Measurements from ENCODE around the gene RPL3. TPM values are rescaled to one million over a fixed set of nuclear protein-coding genes. Genes with fewer than 3 reads are reported as not detected.
"Not testable (repeated sequence)": the region's sequence is repeated elsewhere in the genome, so short reads cannot be mapped to it uniquely, and the experiment has no call there.

The RPL3 gene
- 2,271 and 3,763 TPM in 2 replicates for total RNA-seq (2014; rRNA removed; shearing (Covaris generic); ENCODE audit: low replicate concordance)

DNA sequence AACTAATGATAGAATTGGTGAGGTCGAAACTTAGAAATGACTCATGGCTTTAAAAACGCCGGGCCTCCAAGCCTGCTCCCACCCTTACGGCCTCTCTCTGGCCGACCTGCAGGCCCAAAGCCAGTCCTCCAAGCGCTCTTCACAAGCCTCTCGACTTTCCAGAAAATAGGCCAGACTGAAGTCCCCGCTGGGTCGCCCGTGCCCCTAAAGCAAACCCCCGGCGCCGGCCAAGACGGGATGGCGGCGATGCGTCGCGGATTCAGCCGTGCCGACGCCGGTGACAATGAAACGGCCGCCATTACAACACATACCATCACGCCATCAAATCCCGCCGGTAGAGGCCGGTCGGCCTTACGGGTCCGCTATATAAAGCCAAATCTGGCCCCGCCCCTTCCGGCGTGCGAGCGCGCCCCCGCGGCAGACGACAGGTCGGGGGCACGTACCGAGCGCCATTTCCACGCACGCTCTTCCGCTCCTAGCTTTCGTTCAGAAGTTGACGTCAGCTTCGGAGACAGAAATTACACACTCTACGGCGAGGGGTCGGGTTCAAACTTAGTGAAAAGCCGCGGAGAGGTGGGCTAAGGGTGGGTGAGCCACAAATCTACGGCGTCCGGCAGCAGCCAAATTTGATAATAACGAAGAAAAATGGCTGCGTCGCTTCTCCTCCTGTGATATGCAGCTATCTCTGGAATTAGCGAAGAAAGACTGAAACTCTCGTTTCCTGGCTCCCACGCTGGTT, at the start of gene RPL3:
RPL3 (minus strand) TSS at position 340 of the 739 bp plus-strand sequence; CDS start at position 314, 26 bp downstream.
- H3K36me3 ChIP-seq = peaks cover 48% of the 10 kb centered on the region
- peaks cover 4% of the 10 kb centered on the region; the same call in 1 of the 2 replicates for H3K9me3 ChIP-seq
- H3K4me3 ChIP-seq = peak within 1 kb of the TSS; percentile 91
- no peaks in the 10 kb centered on the region for H3K27me3 ChIP-seq
- DNase-seq = peak; percentile 95

DNA sequence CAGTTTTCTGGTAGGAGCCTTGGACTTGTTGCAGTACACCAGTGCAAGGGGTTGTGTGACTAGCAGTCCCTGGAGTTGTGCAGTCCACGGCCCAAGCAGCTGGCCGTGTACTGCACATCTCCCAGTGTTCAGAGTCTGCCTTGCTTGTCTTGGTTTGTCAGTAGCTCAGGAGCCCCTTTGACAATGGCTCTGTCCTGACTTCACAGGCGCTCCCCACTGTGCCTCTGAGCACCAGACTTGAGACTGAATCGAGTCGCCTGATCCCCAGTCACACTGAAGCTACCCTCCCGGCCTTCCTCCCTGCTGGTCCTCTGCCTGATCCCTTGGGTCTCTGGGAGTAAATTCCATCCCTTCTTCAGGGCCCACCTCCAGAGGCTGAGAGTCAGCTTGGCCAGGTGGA, 49.8 kb upstream of the RPL3 start:
- H3K4me3 ChIP-seq = no peak overlapping the region
- no peaks in the 10 kb centered on the region for H3K36me3 ChIP-seq
- H3K9me3 ChIP-seq = 0 out of 2 replicates have a peak, but pooled peaks cover 3% of the 10 kb centered on the region
- no peak for DNase-seq
- no peaks in the 10 kb centered on the region for H3K27me3 ChIP-seq

DNA sequence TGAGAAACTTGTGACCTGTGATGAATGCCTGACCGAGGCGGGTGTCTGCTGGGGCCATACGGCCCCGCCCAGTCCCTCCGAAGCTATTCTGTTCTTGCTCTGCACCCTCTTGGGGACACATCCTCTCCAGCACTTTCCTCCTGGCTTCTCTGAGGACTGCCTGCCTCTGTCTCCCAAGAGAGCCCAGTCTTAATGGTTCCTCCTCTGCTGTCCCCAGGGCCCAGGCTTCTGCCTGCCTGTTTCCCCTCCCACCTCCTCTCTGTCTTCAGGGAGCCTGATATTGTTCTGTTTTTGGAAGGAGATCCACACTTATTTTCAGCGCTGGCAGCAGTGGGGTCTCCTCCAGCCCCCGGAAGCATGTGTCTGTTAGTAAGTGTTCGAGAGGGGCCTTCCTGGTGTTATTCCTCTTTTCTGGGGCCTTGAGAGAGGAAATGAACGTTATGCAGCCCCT, 49.1 kb upstream of the RPL3 start:
- Histone ChIP-seq H3K36me3 (no peaks in the 10 kb centered on the region), H3K4me3 (no peak overlapping the region), H3K9me3 (0 out of 2 replicates have a peak, but pooled peaks cover 3% of the 10 kb centered on the region), H3K27me3 (no peaks in the 10 kb centered on the region)
- no peak for DNase-seq

DNA sequence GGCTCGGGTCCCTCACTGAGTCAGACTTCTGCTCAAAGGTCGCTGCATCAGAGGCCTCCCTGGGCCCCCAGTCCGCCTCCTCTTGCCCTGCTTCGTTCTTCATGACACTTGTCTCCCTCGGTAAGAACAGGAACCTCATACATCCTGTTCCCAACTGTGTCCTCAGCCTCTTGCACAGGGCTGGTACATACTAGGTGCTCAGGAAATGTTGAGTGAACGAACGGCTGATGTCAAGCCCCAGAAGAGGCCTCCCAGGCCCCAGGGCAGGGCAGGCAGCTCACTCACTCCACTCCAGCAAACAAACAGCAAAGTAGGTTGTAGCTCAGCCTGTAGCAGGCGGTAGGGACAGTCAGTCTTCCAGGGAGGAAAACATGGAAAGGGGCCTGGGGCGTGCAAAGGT, 47.6 kb upstream of the RPL3 start:
- no peaks in the 10 kb centered on the region for H3K27me3 ChIP-seq
- H3K9me3 ChIP-seq = 0 out of 2 replicates have a peak, but pooled peaks cover 3% of the 10 kb centered on the region
- no peaks in the 10 kb centered on the region for H3K36me3 ChIP-seq
- no peak overlapping the region for H3K4me3 ChIP-seq
- no peak for DNase-seq

DNA sequence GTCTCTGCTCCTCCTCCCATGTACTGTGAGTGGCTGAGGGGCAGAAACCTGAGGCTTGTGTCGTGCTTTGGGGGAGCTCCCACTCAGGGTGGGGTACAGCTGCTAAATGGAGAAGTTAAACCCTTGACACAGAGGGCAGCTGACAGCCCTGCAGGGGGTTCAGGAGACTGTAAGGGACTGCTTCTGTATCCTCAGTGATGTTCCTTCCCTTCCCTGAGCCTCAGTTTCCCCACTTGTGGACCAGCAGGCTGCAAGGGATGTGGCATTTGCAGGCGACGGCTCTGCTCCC, 46.0 kb upstream of the RPL3 start:
- no peaks in the 10 kb centered on the region for H3K9me3 ChIP-seq
- no peak for DNase-seq
- no peak overlapping the region for H3K4me3 ChIP-seq
- H3K36me3 ChIP-seq = no peaks in the 10 kb centered on the region
- no peaks in the 10 kb centered on the region for H3K27me3 ChIP-seq

DNA sequence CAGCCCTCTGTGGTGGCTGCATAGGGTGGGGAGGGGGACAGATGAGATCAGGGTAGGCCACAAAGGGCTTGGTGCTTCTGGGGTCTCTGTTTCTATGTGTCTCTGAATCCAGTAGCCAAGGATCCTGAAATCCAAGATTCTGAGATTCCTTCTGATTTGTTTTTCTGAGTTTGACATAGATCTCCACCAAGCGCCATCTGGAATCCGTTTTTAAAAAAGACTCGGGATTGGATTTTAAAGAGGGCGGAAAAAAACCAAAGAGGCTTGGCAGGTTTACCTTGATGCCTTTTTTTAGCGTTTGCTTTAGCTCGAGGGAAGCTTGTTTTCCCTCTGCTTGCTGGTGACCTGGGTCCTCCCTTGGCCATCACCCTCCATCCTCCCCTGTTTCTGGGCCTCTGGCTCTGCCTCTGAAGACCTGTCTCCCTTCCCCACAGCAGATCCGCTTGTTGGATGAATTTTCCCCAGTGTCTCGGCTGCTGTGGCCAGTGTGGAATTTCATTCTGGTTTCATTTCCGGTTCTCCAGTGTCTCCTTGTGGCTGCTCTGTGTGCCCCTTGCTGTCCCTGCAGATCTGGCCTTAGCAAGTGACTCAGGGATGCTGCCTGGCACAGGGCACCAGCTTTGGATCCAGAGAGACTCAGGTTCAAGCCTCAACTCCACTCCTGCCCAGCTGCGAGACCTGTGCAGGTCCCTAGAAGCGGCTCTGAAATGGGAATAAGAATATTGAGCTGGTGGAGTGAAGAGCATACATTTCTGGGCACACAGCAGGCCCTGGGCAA, 45.5 kb upstream of the RPL3 start:
- DNase-seq = no peak
- H3K27me3 ChIP-seq = no peaks in the 10 kb centered on the region
- no peaks in the 10 kb centered on the region for H3K36me3 ChIP-seq
- H3K4me3 ChIP-seq = no peak overlapping the region
- H3K9me3 ChIP-seq = no peaks in the 10 kb centered on the region

DNA sequence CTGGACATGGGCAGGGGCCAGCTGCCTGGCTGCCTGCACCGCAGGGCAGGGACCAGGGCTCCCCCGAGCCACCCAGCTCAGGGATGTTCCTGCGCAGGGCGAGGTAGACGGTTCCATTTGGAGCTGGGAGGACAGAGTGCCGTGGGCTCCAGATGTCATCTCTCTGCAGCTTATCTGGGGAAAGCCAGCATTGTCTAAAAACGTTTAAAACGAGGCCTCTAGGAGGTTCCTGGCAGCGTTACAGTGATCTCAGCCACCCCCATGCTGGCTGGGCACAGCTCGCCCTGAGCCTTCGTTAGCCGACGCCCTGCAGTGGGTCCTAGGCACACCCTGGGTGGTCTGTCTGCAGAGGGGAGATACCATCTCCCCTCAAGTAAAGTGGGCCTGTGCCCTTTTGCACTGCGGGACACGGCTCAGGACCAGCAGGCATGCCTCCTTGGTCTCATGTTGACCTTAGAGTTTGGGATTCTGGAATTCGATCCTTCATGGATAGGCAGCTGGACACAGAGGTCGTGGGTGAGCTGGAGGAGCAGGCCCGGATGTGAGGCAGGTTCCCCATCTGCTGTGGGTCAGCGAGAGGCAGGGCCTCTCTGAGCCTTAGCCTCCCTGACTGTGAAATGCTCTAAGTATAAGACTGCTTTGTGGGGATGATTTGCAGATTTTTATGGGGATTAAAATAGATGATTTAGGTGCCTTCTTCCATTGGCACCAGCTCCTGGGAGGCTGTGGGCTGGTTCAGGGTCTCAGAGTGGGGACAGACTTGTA, 44.5 kb upstream of the RPL3 start:
- no peak overlapping the region for H3K4me3 ChIP-seq
- H3K36me3 ChIP-seq = no peaks in the 10 kb centered on the region
- no peak for DNase-seq
- no peaks in the 10 kb centered on the region for H3K9me3 ChIP-seq
- H3K27me3 ChIP-seq = no peaks in the 10 kb centered on the region

DNA sequence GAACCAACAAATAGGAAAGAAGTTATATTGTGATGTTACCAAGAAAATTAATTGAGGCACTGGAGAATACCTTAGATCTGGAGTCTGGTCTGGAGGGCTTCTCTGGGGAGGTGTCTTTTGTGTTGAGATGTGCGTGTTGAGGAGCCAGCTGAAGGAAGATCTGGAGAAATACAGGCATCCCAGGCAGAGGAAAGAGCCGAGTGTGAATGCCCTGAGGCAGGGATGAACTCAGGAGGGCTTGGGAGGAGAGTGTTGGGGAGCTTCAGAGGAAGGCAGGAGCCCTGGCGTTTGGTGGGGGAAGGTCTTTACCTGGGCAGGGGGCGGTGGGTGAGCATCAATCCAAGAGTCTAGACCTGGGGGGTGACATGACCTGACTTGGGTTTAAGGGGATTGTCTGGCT, 43.5 kb upstream of the RPL3 start:
- Histone ChIP-seq H3K27me3 (no peaks in the 10 kb centered on the region), H3K4me3 (no peak overlapping the region), H3K36me3 (no peaks in the 10 kb centered on the region), H3K9me3 (no peaks in the 10 kb centered on the region)
- no peak for DNase-seq

DNA sequence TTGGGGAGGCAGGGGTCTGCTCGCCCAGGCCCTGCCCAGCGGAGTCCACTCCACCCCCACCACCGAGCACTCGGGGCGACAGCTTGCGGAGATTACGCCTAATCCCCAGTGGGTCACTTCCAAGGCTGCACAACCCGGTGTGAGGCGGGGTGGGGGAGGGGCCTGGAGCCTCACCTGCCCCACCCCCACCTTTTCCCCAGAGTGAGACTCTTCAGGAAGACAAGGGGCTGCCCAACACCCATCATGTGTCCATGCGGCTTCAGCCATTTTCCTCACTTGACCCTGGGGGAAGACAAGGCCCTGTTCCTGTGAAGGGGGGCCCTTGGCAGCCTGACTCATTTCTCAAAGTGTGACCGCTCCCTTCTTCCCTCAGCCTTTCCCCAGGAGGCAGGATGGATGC, 42.8 kb upstream of the RPL3 start:
- H3K9me3 ChIP-seq = no peaks in the 10 kb centered on the region
- no peaks in the 10 kb centered on the region for H3K27me3 ChIP-seq
- no peak overlapping the region for H3K4me3 ChIP-seq
- H3K36me3 ChIP-seq = no peaks in the 10 kb centered on the region
- DNase-seq = no peak

DNA sequence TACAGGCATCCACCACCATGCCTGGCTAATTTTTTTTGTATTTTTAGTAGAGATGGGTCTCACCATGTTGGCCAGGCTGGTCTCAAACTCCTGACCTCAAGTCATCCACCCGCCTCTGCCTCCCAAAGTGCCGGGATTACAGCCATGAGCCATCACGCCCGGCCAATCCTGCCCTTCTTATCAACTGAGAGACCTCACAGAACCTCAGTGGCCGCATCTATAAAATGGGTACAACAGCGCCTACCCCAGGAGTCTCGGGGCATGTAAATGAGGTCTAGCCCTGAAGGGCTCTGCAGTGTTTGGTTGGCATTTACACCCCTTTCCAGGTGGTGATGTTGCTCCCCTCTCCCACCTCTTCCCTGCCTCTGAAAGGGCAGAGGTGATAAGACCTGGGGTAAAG, 42.1 kb upstream of the RPL3 start:
- no peaks in the 10 kb centered on the region for H3K9me3 ChIP-seq
- no peak overlapping the region for H3K4me3 ChIP-seq
- H3K36me3 ChIP-seq = no peaks in the 10 kb centered on the region
- DNase-seq = no peak
- no peaks in the 10 kb centered on the region for H3K27me3 ChIP-seq

DNA sequence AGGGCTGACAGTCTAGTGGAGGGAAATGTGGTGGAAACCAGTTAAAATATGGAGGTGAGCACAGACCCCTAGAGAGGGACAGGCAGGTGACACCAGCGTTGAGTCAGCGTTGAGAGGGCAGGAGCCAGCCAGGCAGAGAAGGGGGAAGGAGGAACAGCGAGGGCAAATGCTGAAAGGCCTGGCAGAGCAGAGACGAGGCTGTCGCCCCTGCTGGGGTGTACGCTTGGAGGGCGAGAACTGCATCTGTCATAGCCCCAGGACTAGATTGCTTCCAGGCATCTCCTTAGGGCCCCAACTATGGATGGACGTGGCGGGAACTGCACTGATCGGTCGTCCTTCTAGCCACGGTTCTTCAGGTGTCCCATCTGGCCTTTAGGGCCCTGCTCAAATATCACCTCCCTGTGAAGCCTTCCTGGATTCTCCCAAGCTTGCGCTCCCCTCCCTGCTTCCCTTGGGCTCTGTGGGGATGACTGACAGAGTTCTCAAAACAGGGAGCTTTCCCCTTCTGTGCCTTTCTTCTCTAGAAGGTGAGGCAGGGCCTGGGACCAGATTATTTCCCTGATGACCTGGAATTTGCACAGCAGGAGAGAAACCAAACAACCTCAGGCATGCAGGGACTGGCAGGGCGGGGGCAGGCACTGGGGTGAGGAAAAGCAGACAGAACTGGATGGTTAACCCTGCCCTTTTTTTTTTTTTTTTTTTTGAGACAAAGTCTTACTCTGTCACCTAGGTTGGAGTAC, 41.4 kb upstream of the RPL3 start:
- no peak for DNase-seq
- H3K36me3 ChIP-seq = no peaks in the 10 kb centered on the region
- H3K4me3 ChIP-seq = no peak overlapping the region
- H3K27me3 ChIP-seq = no peaks in the 10 kb centered on the region
- no peaks in the 10 kb centered on the region for H3K9me3 ChIP-seq

DNA sequence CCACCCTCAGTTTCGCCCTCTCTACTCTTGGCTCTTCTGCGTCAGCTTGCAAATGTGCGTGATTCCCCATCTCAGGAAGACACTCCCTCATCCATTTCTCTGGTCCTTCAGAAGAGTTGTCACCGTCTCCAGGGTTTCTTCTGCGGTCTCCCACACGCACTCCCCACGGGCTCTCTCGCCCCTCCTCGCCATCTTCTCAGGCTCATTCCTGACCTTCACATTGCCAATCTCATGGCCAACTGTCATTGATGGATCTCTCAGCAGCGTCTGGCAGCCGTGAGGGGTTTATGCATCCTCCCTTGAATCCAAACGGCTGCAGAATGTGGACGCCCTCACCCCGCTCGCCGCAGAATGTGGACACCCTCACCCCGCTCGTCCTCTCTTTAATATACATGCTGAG, 40.8 kb upstream of the RPL3 start:
- no peak for DNase-seq

DNA sequence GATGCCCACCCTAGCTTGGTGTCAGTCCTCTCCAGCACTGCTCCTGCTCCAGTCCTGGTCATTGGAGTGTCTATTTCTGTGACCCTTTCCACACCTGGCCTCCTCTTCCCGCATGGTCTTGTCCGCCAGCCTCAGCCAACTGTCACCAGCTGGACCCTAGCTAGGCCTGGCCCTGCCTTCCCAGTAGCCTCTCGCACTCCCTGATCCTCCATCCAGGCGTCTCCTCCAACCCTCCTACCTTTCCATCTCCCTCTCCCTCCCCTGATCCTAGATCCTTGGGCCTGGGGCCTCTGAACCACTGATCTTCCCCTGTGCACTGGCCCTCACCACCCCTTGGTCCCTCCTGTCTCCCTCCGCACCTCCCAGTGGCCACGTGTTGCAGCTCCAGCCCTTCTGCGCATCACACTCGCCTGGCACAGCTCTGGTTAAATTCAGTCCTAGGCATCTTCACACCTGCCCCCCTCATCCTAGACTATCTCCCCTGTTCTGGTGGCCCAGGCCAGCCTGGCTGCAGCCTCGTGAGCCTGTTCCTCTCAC, 40.3 kb upstream of the RPL3 start:
- DNase-seq = no peak
- no peaks in the 10 kb centered on the region for H3K36me3 ChIP-seq
- no peaks in the 10 kb centered on the region for H3K27me3 ChIP-seq
- no peak overlapping the region for H3K4me3 ChIP-seq
- H3K9me3 ChIP-seq = no peaks in the 10 kb centered on the region

More for the DNA sequence above, 40.8 kb upstream of the RPL3 start:
- Histone ChIP-seq H3K4me3 (no peak overlapping the region), H3K9me3 (no peaks in the 10 kb centered on the region), H3K36me3 (no peaks in the 10 kb centered on the region), H3K27me3 (no peaks in the 10 kb centered on the region)

DNA sequence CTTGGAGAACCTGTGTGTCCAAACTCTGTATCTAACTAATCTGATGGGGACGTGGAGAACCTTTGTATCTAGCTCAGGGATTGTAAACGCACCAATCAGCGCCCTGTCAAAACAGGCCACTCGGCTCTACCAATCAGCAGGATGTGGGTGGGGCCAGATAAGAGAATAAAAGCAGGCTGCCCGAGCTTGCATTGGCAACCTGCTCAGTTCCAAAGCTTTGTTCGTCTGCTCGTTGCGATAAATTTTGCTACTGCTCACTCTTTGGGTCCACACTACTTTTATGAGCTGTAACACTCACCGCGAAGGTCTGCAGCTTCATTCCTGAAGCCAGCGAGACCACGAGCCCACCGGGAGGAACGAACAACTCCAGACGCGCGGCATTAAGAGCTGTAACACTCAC, 38.8 kb upstream of the RPL3 start:
- not testable (repeated sequence) for H3K36me3 ChIP-seq, H3K4me3 ChIP-seq, H3K27me3 ChIP-seq, H3K9me3 ChIP-seq, DNase-seq

DNA sequence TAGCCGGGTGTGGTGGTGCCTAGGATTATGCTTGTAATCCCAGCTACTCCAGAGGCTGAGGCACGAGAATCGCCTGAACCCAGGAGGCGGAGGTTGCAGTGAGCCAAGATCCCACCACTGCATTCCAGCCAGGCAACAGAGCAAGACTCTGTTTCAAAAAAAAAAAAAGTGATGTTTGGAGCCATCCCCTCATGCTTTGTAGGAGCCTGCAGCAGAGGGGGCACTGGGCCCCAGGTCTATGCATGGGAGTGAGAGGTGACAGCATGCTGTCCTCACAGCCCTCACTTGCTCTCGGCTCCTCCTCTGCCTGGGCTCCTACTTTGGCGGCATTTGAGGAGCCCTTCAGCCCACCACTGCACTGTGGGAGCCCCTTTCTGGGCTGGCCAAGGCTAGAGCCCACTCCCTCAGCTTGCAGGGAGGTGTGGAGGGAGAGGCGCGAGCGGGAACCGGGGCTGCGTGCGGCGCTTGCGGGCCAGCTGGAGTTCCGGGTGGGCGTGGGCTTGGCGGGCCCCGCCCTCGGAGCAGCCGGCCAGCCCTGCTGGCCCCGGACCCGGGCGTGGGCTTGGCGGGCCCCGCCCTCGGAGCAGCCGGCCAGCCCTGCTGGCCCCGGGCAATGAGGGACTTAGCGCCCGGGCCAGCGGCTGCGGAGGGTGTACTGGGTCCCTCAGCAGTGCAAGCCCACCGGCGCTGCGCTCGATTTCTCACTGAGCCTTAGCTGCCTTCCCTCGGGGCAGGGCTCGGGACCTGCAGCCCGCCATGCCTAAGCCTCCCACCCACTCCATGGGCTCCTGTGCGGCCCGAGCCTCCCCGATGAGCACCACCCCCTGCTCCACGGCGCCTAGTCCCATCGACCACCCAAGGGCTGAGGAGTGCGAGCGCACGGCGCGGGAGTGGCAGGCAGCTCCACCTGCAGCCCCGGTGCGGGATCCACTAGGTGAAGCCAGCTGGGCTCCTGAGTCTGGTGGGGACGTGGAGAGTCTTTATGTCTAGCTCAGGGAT, 38.0 kb upstream of the RPL3 start:
- H3K36me3 ChIP-seq, H3K9me3 ChIP-seq, H3K27me3 ChIP-seq, H3K4me3 ChIP-seq, DNase-seq: not testable (repeated sequence)
